ENCODE results near the gene CLC. TPM values are rescaled to one million over a fixed set of nuclear protein-coding genes. Genes with fewer than 3 reads are reported as not detected.

Gene CLC
- total and polyA plus RNA-seq, 4 donors: 0.51 to 8.4 (median 1.0) TPM

GRCh38 chr19:39686739-39687138 is 51.1 kb downstream of the CLC start:
- no peaks in the 10 kb centered on the region for H3K36me3 ChIP-seq (ENCODE audit: control insufficient read depth, insufficient read depth, low read length)
- H3K27me3 ChIP-seq (ENCODE audit: control insufficient read depth, insufficient read depth, low read length): no peaks in the 10 kb centered on the region
- H3K9me3 ChIP-seq (ENCODE audit: control insufficient read depth, insufficient read depth, low read length): no peaks in the 10 kb centered on the region
- DNase-seq (ENCODE audit: low read depth in 4 of 6, low spot score in 6 of 6): no peak
- no peak overlapping the region for H3K4me3 ChIP-seq (ENCODE audit: low read depth, low read length)
- no peaks in the 10 kb centered on the region for H3K4me1 ChIP-seq (ENCODE audit: control insufficient read depth, insufficient read depth, low read length)
- WGBS (ENCODE audit: insufficient coverage): no CpG with 5 or more reads among the region's 3 CpGs
- no peak overlapping the region for H3K27ac ChIP-seq (ENCODE audit: low read depth, low read length)

GRCh38 chr19:39684267-39684666 is 53.6 kb downstream of the CLC start:
- Histone ChIP-seq H3K36me3 (ENCODE audit: control insufficient read depth, insufficient read depth, low read length) (no peaks in the 10 kb centered on the region), H3K27me3 (ENCODE audit: control insufficient read depth, insufficient read depth, low read length) (no peaks in the 10 kb centered on the region), H3K27ac (ENCODE audit: low read depth, low read length) (no peak overlapping the region), H3K4me3 (ENCODE audit: low read depth, low read length) (no peak overlapping the region), H3K9me3 (ENCODE audit: control insufficient read depth, insufficient read depth, low read length) (no peaks in the 10 kb centered on the region), H3K4me1 (ENCODE audit: control insufficient read depth, insufficient read depth, low read length) (no peaks in the 10 kb centered on the region)
- 65% methylated on average over 2 of the region's 5 CpGs for WGBS (ENCODE audit: insufficient coverage)
- no peak for DNase-seq (ENCODE audit: low read depth in 4 of 6, low spot score in 6 of 6)

- H3K9me3 ChIP-seq (ENCODE audit: control insufficient read depth, insufficient read depth, low read length): no peaks in the 10 kb centered on the region
- H3K4me1 ChIP-seq (ENCODE audit: control insufficient read depth, insufficient read depth, low read length): no peaks in the 10 kb centered on the region
- DNase-seq (ENCODE audit: low read depth in 4 of 6, low spot score in 6 of 6): no peak
- no peak overlapping the region for H3K4me3 ChIP-seq (ENCODE audit: low read depth, low read length)
- H3K36me3 ChIP-seq (ENCODE audit: control insufficient read depth, insufficient read depth, low read length): no peaks in the 10 kb centered on the region
- no peak overlapping the region for H3K27ac ChIP-seq (ENCODE audit: low read depth, low read length)
- 78% methylated on average over 5 of the region's 5 CpGs for WGBS (ENCODE audit: insufficient coverage)
- no peaks in the 10 kb centered on the region for H3K27me3 ChIP-seq (ENCODE audit: control insufficient read depth, insufficient read depth, low read length)
Measured at GRCh38 chr19:39681416-39681815, 56.4 kb downstream of the CLC start.

Small RNA genes lying within 50 kb of the gene (small RNA-seq; reads per million reads assigned to genes)
- gene RPS29P27 (ENCODE audit: low replicate concordance): not detected

Other genes starting within 250 kb of the CLC start
- 10 to 100 TPM in 1 of 2 donors, 1 to 10 TPM in 1; 8.3 to 16.8 TPM for gene DLL3, start 239.1 kb downstream of the CLC start, total RNA-seq
- 10 to 100 TPM; 46.3 to 56.0 TPM for gene DLL3, start 239.1 kb downstream of the CLC start, polyA plus RNA-seq (ENCODE audit: insufficient read length in 2 of 2)
- 1 to 10 TPM in 1 of 2 donors, not detected in 1; 1.7 TPM for gene SELENOV, start 222.9 kb downstream of the CLC start, total RNA-seq
- under 1 TPM; 0.54 to 0.77 TPM for gene SELENOV, start 222.9 kb downstream of the CLC start, polyA plus RNA-seq (ENCODE audit: insufficient read length in 2 of 2)
- gene EID2B, start 205.2 kb downstream of the CLC start, total RNA-seq: 10 to 100 TPM; 10.5 to 15.6 TPM
- gene EID2B, start 205.2 kb downstream of the CLC start, polyA plus RNA-seq (ENCODE audit: insufficient read length in 2 of 2): 10 to 100 TPM; 17.6 to 20.2 TPM
- gene EID2, start 197.9 kb downstream of the CLC start, total RNA-seq: 10 to 100 TPM; 15.8 to 17.1 TPM
- 10 to 100 TPM; 38.8 to 42.0 TPM for gene EID2, start 197.9 kb downstream of the CLC start, polyA plus RNA-seq (ENCODE audit: insufficient read length in 2 of 2)
- under 1 TPM in 1 of 2 donors, not detected in 1; 0.28 TPM for gene LGALS13, start 135.5 kb downstream of the CLC start, total RNA-seq
- gene LGALS13, start 135.5 kb downstream of the CLC start, polyA plus RNA-seq (ENCODE audit: insufficient read length in 2 of 2): under 1 TPM in 1 of 2 donors, not detected in 1; 0.65 TPM
- not detected for gene LGALS16, start 82.1 kb downstream of the CLC start, total RNA-seq
- under 1 TPM; 0.69 to 0.70 TPM for gene LGALS16, start 82.1 kb downstream of the CLC start, polyA plus RNA-seq (ENCODE audit: insufficient read length in 2 of 2)
- gene LGALS14, start 33.5 kb downstream of the CLC start, total RNA-seq: under 1 TPM in 1 of 2 donors, not detected in 1; 0.28 TPM
- under 1 TPM; 0.35 to 0.57 TPM for gene LGALS14, start 33.5 kb downstream of the CLC start, polyA plus RNA-seq (ENCODE audit: insufficient read length in 2 of 2)
- not detected for gene LEUTX, start 40.8 kb upstream of the CLC start, total RNA-seq
- not detected for gene LEUTX, start 40.8 kb upstream of the CLC start, polyA plus RNA-seq (ENCODE audit: insufficient read length in 2 of 2)
- gene DYRK1B, start 96.1 kb upstream of the CLC start, total RNA-seq: 10 to 100 TPM; 12.6 to 16.6 TPM
- 10 to 100 TPM; 32.9 to 38.4 TPM for gene DYRK1B, start 96.1 kb upstream of the CLC start, polyA plus RNA-seq (ENCODE audit: insufficient read length in 2 of 2)
- 100 to 1,000 TPM in 1 of 2 donors, 10 to 100 TPM in 1; 98.0 to 141 TPM for gene FBL, start 108.3 kb upstream of the CLC start, total RNA-seq
- gene FBL, start 108.3 kb upstream of the CLC start, polyA plus RNA-seq (ENCODE audit: insufficient read length in 2 of 2): 100 to 1,000 TPM; 122 to 148 TPM
- gene FCGBP, start 196.6 kb upstream of the CLC start, total RNA-seq: 1 to 10 TPM; 2.9 to 3.7 TPM
- gene FCGBP, start 196.6 kb upstream of the CLC start, polyA plus RNA-seq (ENCODE audit: insufficient read length in 2 of 2): 1 to 10 TPM; 2.0 to 2.3 TPM
- gene PSMC4, start 233.1 kb upstream of the CLC start, total RNA-seq: 10 to 100 TPM; 80.9 to 90.5 TPM
- 100 to 1,000 TPM; 104 to 106 TPM for gene PSMC4, start 233.1 kb upstream of the CLC start, polyA plus RNA-seq (ENCODE audit: insufficient read length in 2 of 2)

All from spinal cord (tissue), 10 donors.